Ovary (tissue), 9 donors: ENCODE results near the gene KIF26B. TPM values are rescaled to one million over a fixed set of nuclear protein-coding genes. Genes with fewer than 3 reads are reported as not detected.

Experiments
- DNase-seq, 5 donors: peaks; one replicate each; pipeline ENCODE4 v3.0.0-alpha.2; 2019 to 2020
- H3K27ac ChIP-seq, 2 donors: fragments of 200-600 bp; one replicate each; pipeline versions ENCODE4 v1.5.1 to v1.8.0; 2019 to 2022
- H3K27me3 ChIP-seq: fragments of 200-600 bp; one replicate; pipeline ENCODE4 v1.8.0; 2022
- H3K36me3 ChIP-seq: fragments of 200-600 bp; sonication (generic); one replicate; pipeline ENCODE4 v1.5.1; 2019
- H3K4me1 ChIP-seq: one replicate; pipeline ENCODE4 v1.8.1; 2013; ENCODE audit warnings: mild to moderate bottlenecking, moderate library complexity; ENCODE audit not compliant: insufficient read depth
- H3K4me3 ChIP-seq: fragments of 200-600 bp; sonication (generic); one replicate; pipeline ENCODE4 v1.5.1; 2017
- H3K9me3 ChIP-seq, 2 donors: fragments of 200-600 bp in 1 of 2; sonication (generic) in 1 of 2; one replicate each; pipeline versions ENCODE4 v1.5.1 to v1.8.1; 2013 to 2019; ENCODE audit warnings: mild to moderate bottlenecking in 1 of 2, moderate library complexity in 1 of 2
- EP300 ChIP-seq: sonication (generic); formaldehyde crosslinking; IDR thresholded peaks from one replicate; pipeline ENCODE4 v1.6.1; 2017; ENCODE audit warnings: antibody characterized with exemption
- POLR2A ChIP-seq: fragments of 450-650 bp; IDR thresholded peaks from one replicate; pipeline ENCODE4 v1.6.1; 2017; ENCODE audit warnings: antibody characterized with exemption, mild to moderate bottlenecking, moderate library complexity
- WGBS, 3 donors: extraction: QIAGEN DNeasy Blood & Tissue Kit in 1 of 3; methylation state at CpG; one replicate each; pipeline versions ENCODE4 v1.1.5 to v1.1.7; 2013 to 2017; 5-methylcytosine and 5-hydroxymethylcytosine counted together
- intact Hi-C, 4 donors: fragments of 100-400 bp; cut with DNase I; formaldehyde crosslinking; loops; one replicate each; pipeline versions ENCODE4 v1.11.0 to v1.15.1; 2022 to 2023
- polyA plus RNA-seq, 2 donors: library from polyadenylated mRNA; stranded (reverse); fragments of 200-250 nt in 1 of 2; fragments of 350-450 nt in 1 of 2; fragmentation: Illumina TruSeq in 1 of 2; extraction: RNeasy Lipid Tissue Mini Kit (QIAGEN cat#74804) in 1 of 2; gene quantifications; one replicate each; pipeline ENCODE4 v1.2.3, GENCODE V29; 2013 to 2014
- total RNA-seq, 7 donors: library from RNA; depleted of rRNA in 2 of 7; stranded (reverse); fragments of >200 nt in 2 of 7; fragmentation: NEBNext Ultra II Directional in 3 of 7; extraction: Animal tissue kit (Norgen Biotek cat#: 25700) in 3 of 7; gene quantifications; one replicate each; pipeline versions ENCODE4 v1.1.0 to v1.2.4, GENCODE V29; 2016 to 2023
- TF ChIP-seq, protein P1 (sequence below), 3 donors: fragments of 450-650 bp in 2 of 3; fragments of 200-600 bp in 1 of 3; IDR thresholded peaks; one replicate each; pipeline versions ENCODE4 v1.5.1 to v1.8.0; 2016 to 2022; ENCODE audit warnings: antibody characterized with exemption in 3 of 3, mild to moderate bottlenecking in 1 of 3
- donor health status: DM: no; HTN: no; CAD: no; lungs with moderate emphysema.
- donor health status: DM: no; HTN: no; CAD: no.
- donor health status: Bipolar disorder and iron deficiency.
- donor health status: DM: yes; HTN: yes; CAD: no.
- donor health status: DM: no; HTN: no; CAD: no.
- donor health status: DM: yes; HTN: yes; CAD: no.

KIF26B gene
- total and polyA plus RNA-seq, 9 donors: 0.28 to 4.0 (median 0.54) TPM

- no peak overlapping the region for H3K4me3 ChIP-seq
- intact Hi-C loops: no loop called here
- no peaks in the 10 kb centered on the region for H3K9me3 ChIP-seq
- H3K27me3 ChIP-seq: no peaks in the 10 kb centered on the region
- H3K36me3 ChIP-seq: no peaks in the 10 kb centered on the region
- DNase-seq: no peak
- H3K27ac ChIP-seq: no peak overlapping the region
- 72 to 83% (median 77%) methylated on average over 4 of the region's 4 CpGs for WGBS, 3 donors
- no peaks in the 10 kb centered on the region for H3K4me1 ChIP-seq
- TF ChIP-seq POLR2A (no peak), EP300 (no peak)
- TF ChIP-seq, protein P1, sequence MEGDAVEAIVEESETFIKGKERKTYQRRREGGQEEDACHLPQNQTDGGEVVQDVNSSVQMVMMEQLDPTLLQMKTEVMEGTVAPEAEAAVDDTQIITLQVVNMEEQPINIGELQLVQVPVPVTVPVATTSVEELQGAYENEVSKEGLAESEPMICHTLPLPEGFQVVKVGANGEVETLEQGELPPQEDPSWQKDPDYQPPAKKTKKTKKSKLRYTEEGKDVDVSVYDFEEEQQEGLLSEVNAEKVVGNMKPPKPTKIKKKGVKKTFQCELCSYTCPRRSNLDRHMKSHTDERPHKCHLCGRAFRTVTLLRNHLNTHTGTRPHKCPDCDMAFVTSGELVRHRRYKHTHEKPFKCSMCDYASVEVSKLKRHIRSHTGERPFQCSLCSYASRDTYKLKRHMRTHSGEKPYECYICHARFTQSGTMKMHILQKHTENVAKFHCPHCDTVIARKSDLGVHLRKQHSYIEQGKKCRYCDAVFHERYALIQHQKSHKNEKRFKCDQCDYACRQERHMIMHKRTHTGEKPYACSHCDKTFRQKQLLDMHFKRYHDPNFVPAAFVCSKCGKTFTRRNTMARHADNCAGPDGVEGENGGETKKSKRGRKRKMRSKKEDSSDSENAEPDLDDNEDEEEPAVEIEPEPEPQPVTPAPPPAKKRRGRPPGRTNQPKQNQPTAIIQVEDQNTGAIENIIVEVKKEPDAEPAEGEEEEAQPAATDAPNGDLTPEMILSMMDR (IDR thresholded peaks at IDR 0.05): no peak
Observed at GRCh38 chr1:245576323-245576722, 421.5 kb downstream of the KIF26B start.

DNA sequence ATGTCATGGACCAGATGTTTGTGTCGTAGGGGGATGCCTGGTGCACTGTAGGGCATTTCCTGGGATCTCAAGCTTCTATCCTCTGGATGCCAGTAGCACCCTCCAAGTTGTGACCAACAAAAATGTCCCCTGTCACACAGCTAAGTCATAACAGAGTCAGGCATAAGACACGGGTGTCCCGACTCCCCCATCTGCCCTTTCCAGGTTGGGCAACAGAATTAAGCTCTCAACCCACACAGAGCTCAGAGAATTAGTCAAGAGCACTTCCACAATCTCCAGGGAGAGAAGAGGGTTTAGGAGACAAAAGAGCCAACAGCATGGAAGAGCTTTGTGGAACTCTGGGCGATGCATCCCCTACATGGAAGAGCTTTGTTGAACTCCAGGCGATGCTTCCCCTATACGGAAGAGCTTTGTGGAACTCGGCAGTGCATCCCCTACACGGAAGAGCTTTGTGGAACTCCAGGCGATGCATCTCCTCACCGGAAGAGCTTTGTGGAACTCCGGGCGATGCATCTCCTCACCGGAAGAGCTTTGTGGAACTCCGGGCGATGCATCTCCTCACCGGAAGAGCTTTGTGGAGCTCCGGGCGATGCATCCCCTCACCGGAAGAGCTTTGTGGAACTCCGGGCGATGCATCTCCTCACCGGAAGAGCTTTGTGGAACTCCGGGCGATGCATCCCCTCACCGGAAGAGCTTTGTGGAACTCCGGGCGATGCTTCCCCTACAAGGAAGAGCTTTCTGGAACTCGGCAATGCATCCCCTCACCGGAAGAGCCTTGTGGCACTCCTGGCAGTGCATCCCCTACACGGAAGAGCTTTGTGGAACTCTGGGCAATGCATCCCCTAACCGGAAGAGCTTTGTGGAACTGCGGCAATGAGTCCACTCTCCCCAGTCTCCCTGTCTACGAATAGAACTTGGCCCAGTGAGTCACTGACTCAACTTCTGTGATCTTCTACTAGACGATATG, 422.7 kb downstream of the KIF26B start:
- Histone ChIP-seq H3K9me3 (no peaks in the 10 kb centered on the region), H3K4me3 (no peak overlapping the region), H3K36me3 (no peaks in the 10 kb centered on the region), H3K4me1 (no peaks in the 10 kb centered on the region), H3K27ac (no peak overlapping the region), H3K27me3 (no peaks in the 10 kb centered on the region)
- WGBS, 3 donors: 92 to 94% (median 92%) methylated on average over 34 of the region's 34 CpGs
- TF ChIP-seq, protein P1 (IDR thresholded peaks at IDR 0.05): no peak
- no peak for TF ChIP-seq EP300
- TF ChIP-seq POLR2A: no peak
- intact Hi-C loops: no loop called here
- DNase-seq: no peak

- no peak for DNase-seq
- no peak overlapping the region for H3K27ac ChIP-seq
- WGBS, 3 donors: 89 to 91% (median 89%) methylated on average over 3 of the region's 3 CpGs
- H3K4me1 ChIP-seq: no peaks in the 10 kb centered on the region
- H3K4me3 ChIP-seq: no peak overlapping the region
- intact Hi-C loops: no loop called here
- no peaks in the 10 kb centered on the region for H3K36me3 ChIP-seq
- H3K9me3 ChIP-seq: no peaks in the 10 kb centered on the region
- TF ChIP-seq EP300: no peak
- TF ChIP-seq, protein P1 (IDR thresholded peaks at IDR 0.05): no peak
- H3K27me3 ChIP-seq: no peaks in the 10 kb centered on the region
Observed at GRCh38 chr1:245578308-245578707, 423.5 kb downstream of the KIF26B start.

GRCh38 chr1:245578771-245579170, 424.0 kb downstream of the KIF26B start:
- Histone ChIP-seq H3K4me3 (no peak overlapping the region), H3K36me3 (no peaks in the 10 kb centered on the region), H3K27ac (no peak overlapping the region), H3K9me3 (no peaks in the 10 kb centered on the region), H3K4me1 (no peaks in the 10 kb centered on the region), H3K27me3 (no peaks in the 10 kb centered on the region)
- no peak for DNase-seq
- intact Hi-C loops: no loop called here
- TF ChIP-seq, protein P1 (IDR thresholded peaks at IDR 0.05): no peak
- TF ChIP-seq POLR2A (no peak), EP300 (no peak)
